ENCODE data around the gene SKIC2. TPM values are rescaled to one million over a fixed set of nuclear protein-coding genes. Genes with fewer than 3 reads are reported as not detected.

Gene SKIC2
- total and polyA plus RNA-seq, 2 of the 8 experiments (the other 6 are each of a cell fraction or from before 2014, with no cell fraction given), result 42.1 to 59.7 TPM

- TF ChIP-seq ATF3 (IDR thresholded peaks at IDR 0.05; ENCODE audit: insufficient read depth, low read depth, low read length) (no peak), ASH2L (IDR thresholded peaks at IDR 0.05; ENCODE audit: low read length) (no peak)
Observed at GRCh38 chr6:31945507-31946369, 13.2 kb upstream of the SKIC2 start, which contains the start of gene CFB (continued).
